K562 (cell line): ENCODE results near the gene NTRK1. TPM values are rescaled to one million over a fixed set of nuclear protein-coding genes. Genes with fewer than 3 reads are reported as not detected.

Experiments
- ARID2 ChIP-seq: fragments of 450-650 bp; IDR thresholded peaks from 2 replicates; pipeline ENCODE4 v1.6.1; 2017; ENCODE audit warnings: antibody characterized with exemption, mild to moderate bottlenecking
- BCOR ChIP-seq: fragments of 450-650 bp; IDR thresholded peaks from 2 replicates; pipeline ENCODE4 v1.6.1; 2016
- C11orf30 ChIP-seq: fragments of 450-650 bp; IDR thresholded peaks from 2 replicates; pipeline ENCODE4 v1.6.1; 2016; ENCODE audit warnings: low read depth, mild to moderate bottlenecking
- DDX20 ChIP-seq: fragments of 450-650 bp; IDR thresholded peaks from 2 replicates; pipeline ENCODE4 v1.6.1; 2016; ENCODE audit warnings: missing genetic modification characterization, low read depth, mild to moderate bottlenecking, missing compliant biosample characterization, moderate library complexity
- EP300 ChIP-seq: IDR thresholded peaks from 2 replicates; pipeline ENCODE4 v1.6.1; 2012; ENCODE audit warnings: low read length, improper control_type of control experiment
- HCFC1 ChIP-seq: IDR thresholded peaks from 2 replicates; pipeline ENCODE4 v1.6.1; 2012; ENCODE audit warnings: low read depth, low read length, improper control_type of control experiment
- JUN ChIP-seq, 2 experiments: sonication (generic) in 1 of 2; formaldehyde crosslinking in 1 of 2; IDR thresholded peaks; 2 replicates each; pipeline versions ENCODE4 v1.6.1 to v1.8.0; 2012 to 2022; ENCODE audit warnings: borderline replicate concordance in 2 of 2, mild to moderate bottlenecking in 2 of 2, improper control_type of control experiment in 1 of 2, low read depth in 1 of 2, low read length in 1 of 2, missing genetic modification reagents in 1 of 2
- JUNB ChIP-seq: fragments of 450-650 bp; formaldehyde crosslinking; conservative IDR thresholded peaks from 2 replicates; pipeline ENCODE4 v1.4.0; 2020; ENCODE audit warnings: mild to moderate bottlenecking
- L3MBTL2 ChIP-seq: fragments of 450-650 bp; IDR thresholded peaks from 2 replicates; pipeline ENCODE4 v1.6.1; 2016; ENCODE audit warnings: mild to moderate bottlenecking, moderate library complexity
- MTA2 ChIP-seq: fragments of 450-650 bp; IDR thresholded peaks from 2 replicates; pipeline ENCODE4 v1.6.1; 2016; ENCODE audit warnings: low read depth
- NCOA1 ChIP-seq: fragments of 450-650 bp; IDR thresholded peaks from 2 replicates; pipeline ENCODE4 v1.6.1; 2016; ENCODE audit warnings: low read depth
- RB1 ChIP-seq: fragments of 450-650 bp; IDR thresholded peaks from 2 replicates; pipeline ENCODE4 v1.6.1; 2017; ENCODE audit warnings: low read depth, mild to moderate bottlenecking
- RFX1 ChIP-seq: fragments of 450-650 bp; IDR thresholded peaks from 2 replicates; pipeline ENCODE4 v1.6.1; 2016; ENCODE audit warnings: mild to moderate bottlenecking, moderate library complexity
- RNF2 ChIP-seq: sonication (generic); IDR thresholded peaks from 2 replicates; pipeline ENCODE4 v1.6.1; 2016
- TAF15 ChIP-seq: fragments of 200-400 bp; formaldehyde crosslinking; IDR thresholded peaks from 2 replicates; pipeline ENCODE4 v1.6.1; 2017; ENCODE audit warnings: mild to moderate bottlenecking, low read depth, low read length, moderate library complexity
- TAF9B ChIP-seq: fragments of 450-650 bp; IDR thresholded peaks from 2 replicates; pipeline ENCODE4 v1.6.1; 2018; ENCODE audit warnings: mild to moderate bottlenecking; ENCODE audit not compliant: partially characterized antibody
- TAL1 ChIP-seq: fragments of 450-650 bp; IDR thresholded peaks from 2 replicates; pipeline ENCODE4 v1.6.1; 2016; ENCODE audit warnings: mild to moderate bottlenecking
- XRCC5 ChIP-seq: fragments of 200-400 bp; formaldehyde crosslinking; IDR thresholded peaks from 2 replicates; pipeline ENCODE4 v1.6.1; 2017; ENCODE audit warnings: low read depth, mild to moderate bottlenecking, low read length
- ZBTB7A ChIP-seq: IDR thresholded peaks from 2 replicates; pipeline ENCODE4 v1.6.1; 2011; ENCODE audit warnings: low read depth, mild to moderate bottlenecking, low read length, moderate library complexity, borderline replicate concordance; ENCODE audit not compliant: control insufficient read depth
- ZNF384 ChIP-seq: IDR thresholded peaks from 2 replicates; pipeline ENCODE4 v1.6.1; 2012; ENCODE audit warnings: low read depth, low read length, improper control_type of control experiment
- ZNF589 ChIP-seq: fragments of 200-800 bp; sonication (Bioruptor generic); IDR thresholded peaks from 2 replicates; pipeline ENCODE4 v1.6.1; 2016; ENCODE audit warnings: low read depth, missing genetic modification characterization, missing compliant biosample characterization
- polyA plus RNA-seq, 8 experiments: library from polyadenylated mRNA; depleted of rRNA in 4 of 8; stranded (reverse) in 5 of 8; unstranded in 3 of 8; fragments of >200 nt; fragmentation: Nextera tagmentation in 2 of 8; fragmentation: Illumina TruSeq in 1 of 8; extraction: Ambion mirVana in 2 of 8; extraction: Trizol in 1 of 8; gene quantifications; 2 replicates each; pipeline versions ENCODE4 v1.2.1 to v1.2.3, GENCODE V29; 2011 to 2014; ENCODE audit warnings: inconsistent platforms in 1 of 8, missing spikeins in 1 of 8
- total RNA-seq, 7 experiments: library from RNA; depleted of rRNA in 6 of 7; stranded (reverse); fragments of >200 nt in 6 of 7; fragmentation: Illumina TruSeq in 2 of 7; extraction: Trizol in 2 of 7; gene quantifications; 2 replicates each; pipeline versions ENCODE4 v1.2.1 to v1.2.3, GENCODE V29; 2011 to 2021; ENCODE audit warnings: low replicate concordance in 1 of 7
- TF ChIP-seq, protein P1 (sequence below), 2 experiments: fragments of 200-800 bp in 1 of 2; sonication (Bioruptor generic) in 1 of 2; sonication (generic) in 1 of 2; formaldehyde crosslinking in 1 of 2; IDR thresholded peaks in 1 of 2; conservative IDR thresholded peaks in 1 of 2; 2 replicates each; pipeline versions ENCODE4 v1.5.0 to v1.6.1; 2016 to 2020; ENCODE audit warnings: missing compliant biosample characterization in 1 of 2, missing genetic modification characterization in 1 of 2, missing genetic modification reagents in 1 of 2
- TF ChIP-seq, protein P2 (sequence below), 2 experiments: fragments of 450-650 bp in 1 of 2; IDR thresholded peaks; 2 replicates each; pipeline ENCODE4 v1.6.1; 2011 to 2017; ENCODE audit warnings: low read depth in 2 of 2, antibody characterized with exemption in 1 of 2, borderline replicate concordance in 1 of 2, low read length in 1 of 2, mild to moderate bottlenecking in 1 of 2, mixed read lengths in 1 of 2; ENCODE audit not compliant: control insufficient read depth in 1 of 2
- TF ChIP-seq, protein P3 (sequence below): sonication (generic); formaldehyde crosslinking; IDR thresholded peaks from 2 replicates; pipeline ENCODE4 v1.9.0; 2022; ENCODE audit warnings: mild to moderate bottlenecking, missing genetic modification reagents

The NTRK1 gene
- total and polyA plus RNA-seq, 9 of the 15 experiments (the other 6 are each of a cell fraction or from before 2014, with no cell fraction given): 0.46 to 30.0 (median 7.9) TPM

DNA sequence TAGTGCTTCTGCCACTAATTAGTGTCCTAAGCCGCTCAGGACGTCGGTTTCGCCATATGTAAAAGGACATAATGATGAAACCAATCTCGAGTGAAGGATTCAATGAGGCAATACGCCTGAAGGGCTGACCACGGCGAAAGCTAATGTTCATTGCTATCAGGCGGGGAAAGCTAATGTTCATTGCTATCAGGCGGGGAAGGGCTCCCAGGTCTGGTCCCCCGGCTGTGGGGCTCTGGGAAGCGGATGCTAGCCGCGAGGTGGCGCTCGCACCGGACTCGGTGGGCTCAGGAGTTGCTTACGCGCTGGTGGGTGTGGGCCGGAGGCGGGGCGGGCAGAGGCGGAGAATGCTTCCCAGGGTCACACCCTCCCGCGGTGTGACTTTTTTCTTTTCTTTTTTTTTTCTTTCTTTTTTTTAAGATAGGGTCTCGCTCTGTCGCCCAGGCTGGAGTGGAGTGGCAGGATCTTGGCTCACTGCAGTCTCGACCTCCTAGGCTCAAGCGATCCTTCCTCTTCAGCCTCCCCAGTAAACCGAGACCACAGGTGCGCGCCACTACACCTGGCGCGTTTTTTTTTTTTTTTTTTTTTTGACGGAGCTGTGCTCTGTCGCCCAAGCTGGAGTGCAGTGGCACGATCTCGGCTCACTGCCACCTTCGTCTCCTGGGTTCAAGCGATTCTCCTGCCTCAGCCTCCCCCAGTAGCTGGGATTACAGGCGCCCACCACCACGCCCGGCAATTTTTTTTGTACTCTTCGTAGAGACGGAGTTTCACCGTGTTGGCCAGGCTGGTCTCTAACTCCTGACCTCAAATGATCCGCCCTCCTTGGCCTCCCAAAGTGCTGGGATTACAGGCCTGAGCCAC is 31.8 kb downstream of the NTRK1 start (continued):
- TF ChIP-seq, protein P1, sequence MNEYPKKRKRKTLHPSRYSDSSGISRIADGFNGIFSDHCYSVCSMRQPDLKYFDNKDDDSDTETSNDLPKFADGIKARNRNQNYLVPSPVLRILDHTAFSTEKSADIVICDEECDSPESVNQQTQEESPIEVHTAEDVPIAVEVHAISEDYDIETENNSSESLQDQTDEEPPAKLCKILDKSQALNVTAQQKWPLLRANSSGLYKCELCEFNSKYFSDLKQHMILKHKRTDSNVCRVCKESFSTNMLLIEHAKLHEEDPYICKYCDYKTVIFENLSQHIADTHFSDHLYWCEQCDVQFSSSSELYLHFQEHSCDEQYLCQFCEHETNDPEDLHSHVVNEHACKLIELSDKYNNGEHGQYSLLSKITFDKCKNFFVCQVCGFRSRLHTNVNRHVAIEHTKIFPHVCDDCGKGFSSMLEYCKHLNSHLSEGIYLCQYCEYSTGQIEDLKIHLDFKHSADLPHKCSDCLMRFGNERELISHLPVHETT (CRISPR knock-in tag; conservative IDR thresholded peaks at IDR 0.05 in 1 of 2, IDR thresholded peaks at IDR 0.05 in 1 of 2): no peak
- TF ChIP-seq TAF15: no peak
- TF ChIP-seq NCOA1: no peak
- peak; percentile 23; the same call in 1 of the 2 replicates for TF ChIP-seq TAL1
- TF ChIP-seq XRCC5: peak; percentile 68
- TF ChIP-seq JUN (IDR thresholded peaks at IDR 0.05; ENCODE audit: borderline replicate concordance, low read depth, low read length): 0 out of 2 replicates have a peak, but pooled peaks have one; percentile 50
- no peak for TF ChIP-seq JUN (CRISPR knock-in tag; IDR thresholded peaks at IDR 0.05; ENCODE audit: borderline replicate concordance)
- peak; percentile 91 for TF ChIP-seq ZNF384
- TF ChIP-seq ARID2: 0 out of 2 replicates have a peak, but pooled peaks have one; percentile 31
- TF ChIP-seq RB1: peak; percentile 90
- no peak for TF ChIP-seq TAF9B
- peak; percentile 40; the same call in 1 of the 2 replicates for TF ChIP-seq L3MBTL2
- TF ChIP-seq RFX1: no peak
- TF ChIP-seq, protein P2, sequence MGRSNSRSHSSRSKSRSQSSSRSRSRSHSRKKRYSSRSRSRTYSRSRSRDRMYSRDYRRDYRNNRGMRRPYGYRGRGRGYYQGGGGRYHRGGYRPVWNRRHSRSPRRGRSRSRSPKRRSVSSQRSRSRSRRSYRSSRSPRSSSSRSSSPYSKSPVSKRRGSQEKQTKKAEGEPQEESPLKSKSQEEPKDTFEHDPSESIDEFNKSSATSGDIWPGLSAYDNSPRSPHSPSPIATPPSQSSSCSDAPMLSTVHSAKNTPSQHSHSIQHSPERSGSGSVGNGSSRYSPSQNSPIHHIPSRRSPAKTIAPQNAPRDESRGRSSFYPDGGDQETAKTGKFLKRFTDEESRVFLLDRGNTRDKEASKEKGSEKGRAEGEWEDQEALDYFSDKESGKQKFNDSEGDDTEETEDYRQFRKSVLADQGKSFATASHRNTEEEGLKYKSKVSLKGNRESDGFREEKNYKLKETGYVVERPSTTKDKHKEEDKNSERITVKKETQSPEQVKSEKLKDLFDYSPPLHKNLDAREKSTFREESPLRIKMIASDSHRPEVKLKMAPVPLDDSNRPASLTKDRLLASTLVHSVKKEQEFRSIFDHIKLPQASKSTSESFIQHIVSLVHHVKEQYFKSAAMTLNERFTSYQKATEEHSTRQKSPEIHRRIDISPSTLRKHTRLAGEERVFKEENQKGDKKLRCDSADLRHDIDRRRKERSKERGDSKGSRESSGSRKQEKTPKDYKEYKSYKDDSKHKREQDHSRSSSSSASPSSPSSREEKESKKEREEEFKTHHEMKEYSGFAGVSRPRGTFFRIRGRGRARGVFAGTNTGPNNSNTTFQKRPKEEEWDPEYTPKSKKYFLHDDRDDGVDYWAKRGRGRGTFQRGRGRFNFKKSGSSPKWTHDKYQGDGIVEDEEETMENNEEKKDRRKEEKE (IDR thresholded peaks at IDR 0.05; ENCODE audit: borderline replicate concordance in 1 of 2, control insufficient read depth in 1 of 2, low read depth in 2 of 2, low read length in 1 of 2): no peak
- peak; percentile 54; the same call in 1 of the 2 replicates for TF ChIP-seq BCOR
- TF ChIP-seq C11orf30: no peak
- TF ChIP-seq HCFC1: 0 out of 2 replicates have a peak, but pooled peaks have one; percentile 36
- TF ChIP-seq, protein P3, sequence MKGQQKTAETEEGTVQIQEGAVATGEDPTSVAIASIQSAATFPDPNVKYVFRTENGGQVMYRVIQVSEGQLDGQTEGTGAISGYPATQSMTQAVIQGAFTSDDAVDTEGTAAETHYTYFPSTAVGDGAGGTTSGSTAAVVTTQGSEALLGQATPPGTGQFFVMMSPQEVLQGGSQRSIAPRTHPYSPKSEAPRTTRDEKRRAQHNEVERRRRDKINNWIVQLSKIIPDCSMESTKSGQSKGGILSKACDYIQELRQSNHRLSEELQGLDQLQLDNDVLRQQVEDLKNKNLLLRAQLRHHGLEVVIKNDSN (CRISPR knock-in tag): no peak
- no peak for TF ChIP-seq ZNF589
- peak; percentile 90 for TF ChIP-seq ZBTB7A
- TF ChIP-seq MTA2: peak; percentile 12; the same call in 1 of the 2 replicates
- no peak for TF ChIP-seq JUNB (CRISPR knock-in tag)
- no peak for TF ChIP-seq RNF2
- TF ChIP-seq DDX20 (tag): no peak
- no peak for TF ChIP-seq EP300
